Bronchial epithelial cell (primary cell): ENCODE data around the gene P4HA1. TPM values are rescaled to one million over a fixed set of nuclear protein-coding genes. Genes with fewer than 3 reads are reported as not detected.

Experiments used
- DNase-seq: peaks from one replicate; pipeline ENCODE4 v3.0.0-alpha.2; 2010; ENCODE audit warnings: low read depth
- FAIRE-seq: peaks from 2 replicates; lab custom pipeline; 2011; peaks lifted over from hg19 to GRCh38; lab: Jason Lieb, UNC
- H3K27me3 ChIP-seq: 2 replicates; pipeline ENCODE4 v1.5.1; 2011; ENCODE audit warnings: low read length; ENCODE audit not compliant: control insufficient read depth, insufficient read depth
- H3K36me3 ChIP-seq: 2 replicates; pipeline ENCODE4 v1.5.1; 2011; ENCODE audit warnings: low read length; ENCODE audit not compliant: control insufficient read depth, insufficient read depth
- H3K4me3 ChIP-seq: 2 replicates; pipeline ENCODE4 v1.5.1; 2011; ENCODE audit warnings: mild to moderate bottlenecking, low read depth, low read length, control low read depth
- CTCF ChIP-seq: IDR thresholded peaks from 2 replicates; pipeline ENCODE4 v1.5.1; 2011; ENCODE audit warnings: mild to moderate bottlenecking, moderate library complexity, low read length, control low read depth, inconsistent platforms; ENCODE audit not compliant: insufficient read depth, severe bottlenecking
- total RNA-seq: library from RNA; depleted of rRNA; stranded (reverse); fragments of >200 nt; gene quantifications from 2 replicates; pipeline ENCODE4 v1.2.1, GENCODE V29; 2014

P4HA1 gene
- total RNA-seq, 1 donor from 2014 or later = 173 TPM

GRCh38 chr10:73019100-73019499 lies 77.6 kb downstream of the P4HA1 start:
- H3K27me3 ChIP-seq = no peaks in the 10 kb centered on the region
- H3K36me3 ChIP-seq = peaks cover 13% of the 10 kb centered on the region
- FAIRE-seq (no peak), DNase-seq (no peak)
- H3K4me3 ChIP-seq = no peak overlapping the region
- TF ChIP-seq CTCF = no peak

DNA sequence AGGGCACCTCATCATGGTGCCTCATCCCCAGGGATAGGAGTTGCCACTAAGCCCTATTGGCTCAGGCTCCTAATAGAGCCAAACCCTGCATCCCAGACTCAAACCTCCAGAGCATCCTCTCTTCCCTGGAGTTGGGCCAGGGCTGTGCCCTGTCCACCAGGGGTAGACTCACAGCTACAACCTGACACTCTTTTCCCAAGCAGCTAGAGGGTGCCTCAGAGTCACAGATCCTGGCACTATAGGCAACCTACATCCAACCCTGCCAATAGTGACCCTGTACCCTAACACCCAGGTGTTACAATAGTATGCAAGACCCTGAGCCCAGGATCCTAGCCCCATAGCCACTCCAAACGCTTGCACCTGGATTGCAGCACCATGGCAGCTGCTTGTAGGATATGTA lies 78.0 kb downstream of the P4HA1 start:
- no peak for TF ChIP-seq CTCF
- DNase-seq (no peak), FAIRE-seq (peak; percentile 62)
- Histone ChIP-seq H3K4me3 (no peak overlapping the region), H3K27me3 (no peaks in the 10 kb centered on the region), H3K36me3 (peaks cover 13% of the 10 kb centered on the region)

- FAIRE-seq (no peak), DNase-seq (no peak)
- no peaks in the 10 kb centered on the region for H3K27me3 ChIP-seq
- no peak for TF ChIP-seq CTCF
- no peak overlapping the region for H3K4me3 ChIP-seq
- H3K36me3 ChIP-seq = peaks cover 16% of the 10 kb centered on the region
Measured at GRCh38 chr10:73017955-73018480, 78.6 kb downstream of the P4HA1 start.

GRCh38 chr10:73015779-73016178 lies 80.9 kb downstream of the P4HA1 start:
- H3K36me3 ChIP-seq = peaks cover 19% of the 10 kb centered on the region
- FAIRE-seq (no peak), DNase-seq (no peak)
- TF ChIP-seq CTCF = no peak
- H3K4me3 ChIP-seq = no peak overlapping the region
- H3K27me3 ChIP-seq = no peaks in the 10 kb centered on the region

- no peaks in the 10 kb centered on the region for H3K27me3 ChIP-seq
- H3K4me3 ChIP-seq = no peak overlapping the region
- no peak for TF ChIP-seq CTCF
- H3K36me3 ChIP-seq = no peaks in the 10 kb centered on the region
- DNase-seq (no peak), FAIRE-seq (no peak)
Measured at GRCh38 chr10:73003822-73004221, 92.8 kb downstream of the P4HA1 start.

- no peaks in the 10 kb centered on the region for H3K27me3 ChIP-seq
- no peak for TF ChIP-seq CTCF
- H3K4me3 ChIP-seq = no peak overlapping the region
- no peaks in the 10 kb centered on the region for H3K36me3 ChIP-seq
- DNase-seq (no peak), FAIRE-seq (no peak)
Measured at GRCh38 chr10:73000973-73001372, 95.7 kb downstream of the P4HA1 start.
